ENCODE results near the gene WDR82.

Gene WDR82

DNA sequence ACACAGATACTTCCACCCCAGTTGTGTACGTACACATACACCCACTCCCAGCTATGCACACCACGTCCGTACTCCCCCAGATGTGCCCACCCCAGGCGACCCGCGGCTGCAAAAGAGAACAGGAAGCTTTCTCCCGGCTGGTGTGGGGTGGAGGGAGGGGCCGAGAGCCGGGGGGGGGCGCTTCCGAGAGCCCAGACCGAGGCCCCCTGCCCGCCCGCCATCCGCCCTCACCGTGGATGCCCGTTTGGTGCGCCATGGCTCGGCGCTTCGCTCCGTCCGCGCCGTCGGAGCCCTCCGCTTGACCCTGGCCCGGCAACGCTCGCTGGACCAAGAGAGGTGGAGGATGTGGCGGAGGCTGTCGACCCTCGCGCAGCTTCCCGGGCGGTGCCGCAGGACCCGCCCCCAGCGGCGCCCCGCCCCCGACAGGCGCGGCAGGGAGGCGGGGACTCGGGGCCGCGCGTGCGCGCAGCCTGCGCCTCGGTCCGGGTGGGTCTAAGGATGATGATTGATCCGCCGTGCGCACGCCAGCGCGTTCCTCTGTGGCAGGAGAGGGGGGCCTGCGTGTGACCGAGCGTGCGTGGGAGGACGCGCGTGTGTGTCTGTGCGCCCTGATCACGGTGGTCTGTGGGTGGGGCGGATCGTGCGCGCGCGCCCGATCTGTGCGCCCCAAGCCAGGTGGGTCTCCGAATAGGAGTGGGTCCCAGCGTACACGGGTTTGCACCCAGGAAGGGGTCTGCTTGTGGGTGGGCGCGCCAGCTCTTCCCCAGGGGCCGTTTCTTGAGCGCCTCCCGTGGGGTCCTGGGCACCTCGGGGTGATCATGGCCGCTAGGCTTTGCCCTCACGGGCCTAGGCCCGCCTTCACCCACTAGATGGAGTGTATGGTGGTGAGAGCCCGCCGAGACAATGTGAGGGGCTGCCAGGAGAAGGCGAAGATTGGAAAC lies 39.4 kb downstream of the WDR82 start, which contains the start of gene TWF2:
TWF2 (minus strand) TSS at position 398 of the 941 bp plus-strand sequence; CDS start at position 256, 142 bp downstream.
- in situ Hi-C loops (cut with MboI; ENCODE audit: low sequenced_read_pairs): loop anchor here (10.0 kb wide), 1 partner anchor 106 kb away; no protein-coding TSS in a partner anchor

DNA sequence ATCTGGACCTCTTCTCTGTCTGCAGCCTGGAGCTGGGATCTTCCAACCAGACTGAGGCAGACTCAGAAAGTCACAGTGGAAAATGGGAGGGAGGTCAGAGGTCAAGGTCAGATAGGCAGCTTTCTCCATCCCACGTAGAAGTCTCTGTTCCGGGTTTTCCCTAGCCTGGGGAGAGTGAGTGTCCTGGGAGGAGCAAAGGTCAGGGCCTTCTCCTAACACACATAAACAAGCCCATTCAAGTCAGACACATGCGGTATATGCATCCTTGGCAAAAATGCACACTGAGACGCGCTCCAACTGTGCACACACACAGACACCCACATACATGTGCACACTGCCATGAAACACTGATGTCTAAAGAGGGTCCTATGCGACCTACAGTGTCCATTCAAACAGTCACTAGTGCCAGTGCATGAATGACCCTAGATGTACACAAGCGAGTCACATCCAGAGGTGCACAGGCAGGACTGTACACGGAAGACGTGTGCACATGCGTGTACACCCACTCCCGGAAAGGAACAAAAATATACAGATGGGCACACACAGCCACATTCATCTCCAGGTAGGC lies 40.2 kb downstream of the WDR82 start:
- in situ Hi-C loops (cut with MboI; ENCODE audit: low sequenced_read_pairs): loop anchor here (10.0 kb wide), 1 partner anchor 107 kb away; no protein-coding TSS in a partner anchor

DNA sequence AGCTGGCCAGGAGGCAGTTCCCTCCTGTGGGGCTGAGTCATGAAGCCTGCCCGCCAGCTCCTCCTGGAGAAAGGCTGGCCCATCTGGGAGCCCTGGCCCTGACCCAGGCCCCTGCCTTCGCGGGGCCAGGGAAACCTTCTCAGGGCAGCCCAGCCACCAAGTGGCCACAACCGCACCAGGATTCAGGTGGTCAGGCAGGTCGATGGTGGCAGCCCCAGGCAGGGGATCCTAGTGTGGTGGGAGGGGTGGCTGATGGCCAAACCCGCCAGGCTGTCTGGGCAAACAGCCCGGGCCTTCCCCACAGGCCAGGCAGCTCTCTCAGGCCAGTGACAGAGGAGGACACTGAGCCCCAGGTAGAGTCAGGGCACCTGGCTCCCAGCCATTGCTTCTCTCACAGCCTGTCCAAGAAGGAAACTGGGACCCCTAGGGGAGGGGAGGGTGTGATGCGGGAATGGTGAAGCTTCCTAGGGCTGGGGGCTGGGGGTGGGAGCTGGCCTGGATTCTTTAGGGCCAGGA lies 40.7 kb downstream of the WDR82 start:
- in situ Hi-C loops (cut with MboI; ENCODE audit: low sequenced_read_pairs): loop anchor here (10.0 kb wide), 1 partner anchor 107 kb away; no protein-coding TSS in a partner anchor

DNA sequence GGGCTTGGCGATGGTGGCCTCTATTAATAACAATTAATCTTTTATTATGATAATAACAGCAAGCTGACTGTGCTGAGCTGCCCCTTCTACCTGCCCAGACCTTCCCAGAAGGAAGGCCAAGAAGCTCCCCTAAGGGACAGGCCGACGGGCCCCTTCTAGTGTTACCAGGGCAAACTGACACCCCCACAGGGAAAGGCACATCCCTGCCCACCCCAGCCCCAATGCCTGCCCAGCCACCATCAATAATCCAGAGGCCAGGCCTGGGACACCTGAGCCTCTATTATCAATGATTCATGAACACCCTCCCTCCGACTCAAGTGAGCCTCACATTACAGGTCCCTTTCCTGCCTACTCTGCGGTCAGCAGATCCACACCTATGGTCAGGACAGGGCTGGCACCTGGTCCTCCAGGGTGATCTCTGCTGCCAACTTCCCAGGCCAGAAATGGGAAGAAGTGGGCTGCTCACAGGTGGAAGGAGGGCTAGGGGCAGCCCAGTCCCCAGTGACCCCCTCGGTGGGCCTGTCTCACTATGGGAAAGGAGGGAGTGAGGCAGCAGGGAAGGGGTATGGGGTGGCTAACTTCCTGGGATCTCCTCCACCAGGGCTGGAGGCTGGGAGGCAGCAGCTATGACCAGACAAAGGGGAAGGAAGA lies 41.3 kb downstream of the WDR82 start:
- in situ Hi-C loops (cut with MboI; ENCODE audit: low sequenced_read_pairs): loop anchor here (10.0 kb wide), 1 partner anchor 108 kb away; no protein-coding TSS in a partner anchor

DNA sequence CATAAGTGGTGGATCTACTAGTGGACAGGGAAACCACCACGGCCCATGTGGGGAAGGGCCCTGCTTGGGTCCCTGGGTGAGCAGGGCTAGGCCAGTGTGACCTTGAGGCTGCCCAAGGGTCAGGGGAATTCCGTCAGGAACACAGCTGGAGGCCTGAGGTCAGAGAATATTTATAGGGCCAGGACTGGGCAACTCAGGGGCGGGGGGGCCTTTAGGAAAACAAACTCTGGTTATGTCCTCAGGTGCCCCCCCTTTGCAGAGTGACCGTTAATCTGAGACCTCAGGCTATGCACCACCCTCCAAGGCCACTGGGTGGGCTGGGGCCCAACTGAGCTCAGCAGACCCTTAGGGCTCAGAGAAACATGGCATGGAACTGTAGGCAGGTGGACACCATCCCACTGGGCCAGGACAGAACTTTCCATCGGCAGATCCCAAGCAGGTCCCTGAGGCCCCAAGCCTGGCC lies 42.0 kb downstream of the WDR82 start:
- in situ Hi-C loops (cut with MboI; ENCODE audit: low sequenced_read_pairs): loop anchor here (10.0 kb wide), 1 partner anchor 108 kb away; no protein-coding TSS in a partner anchor

DNA sequence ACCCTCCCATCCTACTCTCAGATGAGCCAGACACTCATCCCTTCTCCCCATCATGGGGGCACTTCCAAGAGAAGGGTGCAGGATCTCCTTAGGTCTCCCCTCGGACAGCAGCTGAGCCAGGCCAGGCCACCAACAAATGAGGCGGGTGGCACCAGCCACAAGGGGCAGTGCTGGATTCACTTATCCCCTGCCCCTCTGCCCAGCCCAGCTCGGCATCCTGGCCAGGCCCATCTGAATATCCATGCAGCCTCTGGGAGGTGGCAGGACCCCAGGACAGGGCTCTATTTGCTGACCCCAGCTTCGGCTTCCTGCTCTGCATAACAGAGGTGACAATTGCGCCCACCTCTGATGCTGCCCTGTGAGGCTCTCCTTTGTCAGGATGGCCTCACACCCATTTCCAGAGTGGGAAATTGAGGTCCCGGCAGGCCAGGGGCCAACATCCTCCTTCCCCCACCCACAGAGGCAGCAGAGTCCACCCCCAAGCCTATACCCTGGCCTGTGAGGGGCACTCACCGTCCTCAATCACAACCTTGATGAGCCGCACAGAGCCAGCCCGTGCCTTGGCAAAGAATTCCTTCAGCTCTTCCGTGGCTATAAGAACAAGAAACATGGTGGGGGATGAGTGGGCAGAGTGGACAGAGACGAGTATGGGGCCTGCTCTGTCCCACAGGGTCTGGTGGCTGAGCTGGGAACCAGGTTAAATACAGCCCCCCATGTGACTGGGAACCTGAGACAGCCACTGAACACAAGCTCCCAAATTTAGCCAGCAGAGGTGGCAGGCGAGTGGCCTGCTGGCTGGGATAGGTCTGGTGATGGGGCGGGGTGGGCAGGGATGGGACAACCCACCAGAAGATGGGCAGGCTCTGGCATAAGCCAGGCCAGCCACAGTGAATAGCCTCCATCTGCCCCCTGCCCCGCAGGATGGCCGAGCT lies 43.7 kb downstream of the WDR82 start:
- in situ Hi-C loops (cut with MboI; ENCODE audit: low sequenced_read_pairs): loop anchor here (10.0 kb wide), 1 partner anchor 110 kb away; no protein-coding TSS in a partner anchor

DNA sequence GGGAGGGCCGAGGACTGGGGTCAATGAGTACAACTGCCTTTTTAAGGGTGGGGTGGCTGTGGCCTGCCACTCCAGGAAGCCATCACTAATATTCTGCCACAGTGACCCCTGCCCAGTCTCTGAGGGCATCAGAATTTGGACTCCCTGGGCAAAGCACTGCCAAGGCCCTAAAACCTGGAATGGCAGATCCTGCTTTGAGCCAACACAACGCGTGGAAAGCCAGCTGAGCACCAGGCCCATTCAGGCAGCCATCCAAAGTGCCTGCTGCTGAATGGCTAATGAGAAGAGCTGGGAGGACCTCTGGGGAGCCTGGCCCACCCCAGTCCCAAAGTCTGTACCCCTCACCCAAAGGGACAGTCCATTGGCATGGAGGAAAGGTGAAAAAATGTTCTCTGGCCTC lies 44.5 kb downstream of the WDR82 start:
- in situ Hi-C loops (cut with MboI; ENCODE audit: low sequenced_read_pairs): loop anchor here (10.0 kb wide), 1 partner anchor 111 kb away; no protein-coding TSS in a partner anchor

DNA sequence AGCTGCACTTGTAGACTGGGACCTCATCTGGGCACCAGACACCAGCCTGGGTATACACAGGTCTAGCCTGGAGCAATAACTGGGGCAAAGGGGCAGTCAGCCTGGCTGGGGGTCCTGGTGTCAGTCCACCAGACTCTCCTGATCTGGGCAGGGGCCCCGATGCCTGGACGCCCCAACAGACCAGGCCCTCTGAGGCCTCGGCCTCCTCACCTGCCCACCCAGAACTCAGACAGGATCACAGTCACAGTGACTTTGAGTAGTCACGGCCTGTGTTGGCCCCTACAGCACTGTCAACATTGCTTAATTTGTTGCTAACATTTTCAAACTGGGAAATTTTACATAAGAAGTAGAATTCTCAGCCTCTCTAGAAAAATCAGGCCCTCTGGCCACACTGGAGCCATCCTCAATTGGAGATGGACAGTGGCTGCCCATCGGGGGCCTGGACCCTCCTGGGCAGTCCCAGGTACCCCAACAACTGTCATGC lies 45.3 kb downstream of the WDR82 start:
- in situ Hi-C loops (cut with MboI; ENCODE audit: low sequenced_read_pairs): loop anchor here (10.0 kb wide), 1 partner anchor 112 kb away; no protein-coding TSS in a partner anchor

DNA sequence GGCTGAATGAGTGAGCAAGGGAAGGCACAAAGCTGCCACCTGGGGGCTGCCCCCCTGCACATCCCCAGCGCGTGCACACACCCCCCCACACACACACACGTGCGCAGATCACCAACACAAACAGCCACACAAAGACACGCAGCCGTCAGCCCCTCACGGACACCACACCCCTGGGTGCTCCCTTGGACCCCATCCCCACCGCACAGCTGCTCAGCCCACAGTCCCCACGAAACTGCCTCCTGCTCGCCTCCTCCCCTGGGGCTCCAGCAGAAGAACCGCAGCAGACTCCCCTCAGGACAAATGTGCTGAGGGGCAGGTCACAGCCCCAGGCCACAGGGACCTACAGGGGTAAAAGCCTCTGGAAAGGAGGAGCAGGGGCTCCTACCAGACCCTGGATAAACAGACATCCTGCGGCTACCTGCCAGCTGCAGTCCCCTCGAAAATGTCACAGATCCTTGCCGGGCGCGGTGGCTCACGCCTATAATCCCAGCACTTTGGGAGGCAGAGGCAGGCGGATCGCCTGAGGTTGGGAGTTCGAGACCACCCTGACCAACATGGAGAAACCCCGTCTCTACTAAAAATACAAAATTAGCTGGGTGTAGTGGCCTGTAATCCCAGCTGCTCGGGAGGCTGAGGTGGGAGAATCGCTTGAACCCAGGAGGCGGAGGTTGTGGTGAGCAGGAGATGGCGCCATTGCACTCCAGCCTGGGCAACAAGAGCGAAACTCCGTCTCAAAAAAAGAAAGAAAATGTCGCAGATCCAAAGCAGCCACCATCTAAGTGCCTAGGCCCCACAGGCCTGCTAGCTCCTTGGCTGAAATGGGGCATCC lies 46.0 kb downstream of the WDR82 start:
- in situ Hi-C loops (cut with MboI; ENCODE audit: low sequenced_read_pairs): loop anchor here (10.0 kb wide), 1 partner anchor 112 kb away; no protein-coding TSS in a partner anchor

DNA sequence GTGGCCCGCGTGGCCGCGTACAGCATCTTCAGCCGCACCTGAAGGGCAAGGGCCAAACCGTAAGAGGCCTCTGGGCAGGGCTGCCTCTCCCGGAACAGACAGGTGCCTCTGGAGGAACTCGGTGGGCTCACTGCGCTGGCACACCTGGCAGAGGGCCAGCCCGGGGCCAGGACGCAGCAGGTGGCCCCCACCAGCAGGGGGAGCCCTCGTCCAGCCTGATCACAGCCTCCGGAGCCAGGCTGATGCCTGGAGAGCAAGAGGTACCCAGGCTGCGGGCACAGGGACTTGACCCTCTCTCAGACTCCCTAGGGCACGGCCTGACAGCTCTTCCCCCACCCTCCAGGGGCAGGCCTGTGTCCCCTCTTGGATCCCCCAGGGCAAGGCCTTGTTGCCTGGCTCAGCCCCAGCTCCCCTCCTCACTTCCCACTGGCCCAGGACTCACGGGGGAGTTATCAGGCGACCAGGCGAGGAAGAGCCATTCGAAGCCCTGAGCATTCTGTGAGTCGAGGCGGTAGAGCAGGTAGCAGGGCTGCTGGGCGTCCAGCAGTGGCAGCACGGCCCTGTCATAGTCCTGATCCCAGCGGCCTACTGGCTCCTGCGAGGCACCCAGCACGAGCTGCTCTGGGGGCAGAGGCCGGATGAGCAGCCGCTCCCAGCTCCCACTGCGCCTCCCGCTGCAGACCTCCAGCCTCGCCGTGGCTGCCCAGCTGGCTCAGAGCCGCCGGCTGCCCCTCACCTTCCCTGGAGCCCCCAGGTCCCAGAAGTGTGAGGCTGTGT lies 46.8 kb downstream of the WDR82 start:
- in situ Hi-C loops (cut with MboI; ENCODE audit: low sequenced_read_pairs): loop anchor here (10.0 kb wide), 1 partner anchor 113 kb away; no protein-coding TSS in a partner anchor

DNA sequence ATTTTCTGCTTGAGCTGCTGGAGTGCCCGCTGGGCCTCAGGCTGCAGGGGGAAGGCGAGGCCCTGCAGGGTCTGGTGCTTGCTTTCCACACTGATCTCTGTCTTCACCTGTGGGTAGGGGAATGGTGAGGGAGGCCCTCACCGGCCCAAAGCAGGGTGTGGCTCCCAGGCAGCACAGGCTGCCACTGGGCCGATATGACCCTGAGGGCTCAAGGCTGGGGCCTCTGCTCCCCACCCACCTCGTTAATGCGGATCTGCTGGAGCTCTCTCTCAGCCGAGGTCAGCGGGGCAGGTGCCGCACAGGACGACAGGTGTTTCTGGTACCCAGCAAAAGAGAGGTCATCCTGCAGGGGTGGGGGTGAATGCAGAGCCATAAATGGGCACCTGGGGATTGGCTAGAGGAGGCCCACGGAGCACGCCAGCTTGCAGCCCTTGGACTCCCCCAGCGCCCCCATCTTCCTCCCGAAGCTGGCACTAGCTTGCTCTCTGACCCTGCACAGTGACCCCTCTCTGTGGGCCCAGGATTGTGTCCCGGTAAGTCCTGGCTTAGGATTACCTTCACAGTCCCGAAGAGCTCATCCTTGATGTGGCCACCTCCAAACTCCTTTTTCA lies 47.5 kb downstream of the WDR82 start:
- in situ Hi-C loops (cut with MboI; ENCODE audit: low sequenced_read_pairs): loop anchor here (10.0 kb wide), 1 partner anchor 114 kb away; no protein-coding TSS in a partner anchor

DNA sequence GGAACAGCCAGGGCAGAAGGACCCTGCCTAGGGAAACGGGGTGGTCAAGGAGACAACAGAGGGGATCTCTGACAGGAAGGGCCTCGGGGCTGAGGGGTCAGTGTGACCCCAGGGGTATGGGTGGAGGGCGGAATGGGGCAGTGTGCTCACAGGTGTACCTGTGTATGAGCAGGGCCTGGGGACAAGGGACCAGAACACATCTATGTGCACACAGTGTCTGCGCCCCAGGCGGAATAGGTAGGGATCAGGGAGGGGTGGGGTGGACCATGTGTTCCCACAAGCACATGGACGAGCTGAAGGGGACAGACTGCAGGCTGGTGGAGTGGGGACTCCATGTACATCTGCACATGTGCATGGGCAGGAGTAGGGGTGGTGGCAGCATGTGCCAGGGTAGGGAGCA lies 48.0 kb downstream of the WDR82 start:
- in situ Hi-C loops (cut with MboI; ENCODE audit: low sequenced_read_pairs): loop anchor here (10.0 kb wide), 1 partner anchor 114 kb away; no protein-coding TSS in a partner anchor

DNA sequence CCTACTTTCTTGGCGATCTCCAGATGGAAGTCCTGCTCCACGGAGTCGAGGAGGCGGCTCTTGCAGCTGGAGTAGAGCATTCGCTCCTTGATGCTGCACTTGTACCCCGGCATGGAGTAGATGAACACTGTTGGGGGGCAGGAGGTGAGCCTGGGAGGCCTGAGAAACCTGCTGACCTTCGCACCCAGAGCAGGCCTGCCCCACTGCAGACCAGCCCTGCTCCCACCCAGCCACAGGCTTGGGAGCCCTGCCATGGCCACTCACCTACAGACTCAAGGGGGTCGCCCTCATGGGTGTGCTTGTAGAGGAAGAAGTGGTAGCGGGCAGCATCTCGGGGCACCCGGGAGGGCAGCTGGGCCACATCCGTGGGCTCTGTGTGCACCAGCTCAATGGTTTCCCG lies 48.8 kb downstream of the WDR82 start:
- in situ Hi-C loops (cut with MboI; ENCODE audit: low sequenced_read_pairs): loop anchor here (10.0 kb wide), 1 partner anchor 115 kb away; no protein-coding TSS in a partner anchor

DNA sequence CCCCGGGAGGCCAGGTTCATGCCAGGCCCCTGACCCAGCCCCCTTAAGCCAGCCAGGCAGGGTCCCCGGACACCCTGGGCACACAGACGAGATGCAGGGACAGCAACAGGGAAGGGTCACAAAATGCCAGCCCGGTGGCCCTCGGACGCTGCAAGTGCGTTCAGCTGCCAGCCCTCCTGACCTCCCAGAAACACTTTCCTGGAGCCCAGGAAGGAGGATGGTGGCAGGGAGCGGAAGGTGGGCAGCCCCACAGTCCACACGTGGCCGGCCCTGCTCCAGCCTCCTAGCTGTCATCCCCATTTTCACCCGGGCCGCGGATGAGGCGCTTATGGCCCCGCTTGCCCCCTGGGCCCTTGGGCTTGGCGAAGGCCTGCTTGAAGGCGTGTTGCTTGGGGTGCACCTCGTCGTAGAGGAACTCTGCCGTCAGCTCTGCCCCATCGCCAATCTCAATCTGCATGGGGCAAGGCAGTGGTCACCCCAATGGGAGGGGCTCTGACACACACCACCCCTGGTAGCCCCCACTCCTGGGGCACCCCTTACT lies 49.6 kb downstream of the WDR82 start:
- in situ Hi-C loops (cut with MboI; ENCODE audit: low sequenced_read_pairs): no loop called here

DNA sequence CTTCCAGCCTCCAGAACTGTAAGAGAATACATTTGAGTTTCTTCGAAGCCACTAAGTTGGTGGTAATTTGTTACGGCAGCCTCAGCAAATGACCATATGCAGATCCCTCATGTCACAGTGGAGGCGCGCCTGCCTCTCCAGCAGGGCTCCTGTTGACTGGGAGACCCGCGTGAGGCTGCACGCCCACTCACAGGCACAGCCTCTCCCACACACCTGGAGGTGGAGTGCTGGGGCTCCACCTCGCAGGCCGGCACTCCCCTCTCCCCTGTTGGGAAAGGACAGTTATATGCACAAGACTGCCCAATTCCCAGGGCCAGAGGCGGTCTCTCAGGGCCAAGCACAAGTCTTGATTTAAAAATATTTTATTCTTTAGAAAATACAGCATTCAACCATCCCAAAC lies 50.2 kb downstream of the WDR82 start:
- in situ Hi-C loops (cut with MboI; ENCODE audit: low sequenced_read_pairs): no loop called here

DNA sequence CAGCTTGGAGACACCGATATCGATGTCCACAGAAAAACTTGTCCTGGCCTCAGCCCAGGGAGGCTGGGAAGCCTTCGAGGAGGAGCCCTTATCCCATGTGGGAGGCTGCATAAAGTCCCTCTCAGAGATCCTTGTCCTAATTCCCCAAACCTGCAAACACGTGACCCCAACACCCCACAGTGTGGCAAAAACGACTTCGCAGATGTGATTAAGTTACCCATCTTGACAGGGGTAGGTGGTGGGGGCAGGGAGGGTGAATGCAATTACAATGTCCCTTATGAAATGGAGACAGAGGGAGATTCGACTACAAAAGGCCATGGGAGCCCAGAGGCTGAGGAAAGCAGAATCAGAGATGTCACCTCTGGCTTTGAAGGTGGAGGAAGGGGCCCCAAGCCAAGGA lies 50.7 kb downstream of the WDR82 start:
- in situ Hi-C loops (cut with MboI; ENCODE audit: low sequenced_read_pairs): no loop called here

DNA sequence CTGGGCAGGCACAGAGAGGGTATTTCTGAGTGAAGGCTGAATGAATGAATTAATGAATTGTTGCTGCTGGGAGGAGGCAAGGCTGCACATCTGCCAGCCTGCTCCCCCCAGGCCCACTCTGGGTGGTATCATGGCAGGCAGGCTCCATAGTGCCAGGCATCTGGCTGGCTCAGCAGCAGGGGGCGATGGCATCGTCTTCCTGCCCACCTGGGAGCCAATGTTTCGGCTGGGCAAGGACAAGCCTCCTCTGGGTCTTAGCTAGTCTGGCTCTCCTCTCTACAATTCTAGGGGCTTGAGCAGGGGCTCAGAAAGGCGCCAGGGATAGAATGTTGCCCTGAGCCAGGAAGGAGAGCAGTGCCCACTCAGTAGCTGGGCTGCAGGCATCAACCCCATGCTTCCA lies 51.3 kb downstream of the WDR82 start:
- in situ Hi-C loops (cut with MboI; ENCODE audit: low sequenced_read_pairs): no loop called here

All from HL-60/S4 treated with phorbol 12-myristate 13-acetate at 8.2 ng/mL for 4 days and 3 days (cell line).